ENCODE measurements around the gene TAMM41.
"Not testable (repeated sequence)": the region's sequence is repeated elsewhere in the genome, so short reads cannot be mapped to it uniquely, and the experiment has no call there.

The TAMM41 gene, protein sequence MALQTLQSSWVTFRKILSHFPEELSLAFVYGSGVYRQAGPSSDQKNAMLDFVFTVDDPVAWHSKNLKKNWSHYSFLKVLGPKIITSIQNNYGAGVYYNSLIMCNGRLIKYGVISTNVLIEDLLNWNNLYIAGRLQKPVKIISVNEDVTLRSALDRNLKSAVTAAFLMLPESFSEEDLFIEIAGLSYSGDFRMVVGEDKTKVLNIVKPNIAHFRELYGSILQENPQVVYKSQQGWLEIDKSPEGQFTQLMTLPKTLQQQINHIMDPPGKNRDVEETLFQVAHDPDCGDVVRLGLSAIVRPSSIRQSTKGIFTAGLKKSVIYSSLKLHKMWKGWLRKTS

DNA sequence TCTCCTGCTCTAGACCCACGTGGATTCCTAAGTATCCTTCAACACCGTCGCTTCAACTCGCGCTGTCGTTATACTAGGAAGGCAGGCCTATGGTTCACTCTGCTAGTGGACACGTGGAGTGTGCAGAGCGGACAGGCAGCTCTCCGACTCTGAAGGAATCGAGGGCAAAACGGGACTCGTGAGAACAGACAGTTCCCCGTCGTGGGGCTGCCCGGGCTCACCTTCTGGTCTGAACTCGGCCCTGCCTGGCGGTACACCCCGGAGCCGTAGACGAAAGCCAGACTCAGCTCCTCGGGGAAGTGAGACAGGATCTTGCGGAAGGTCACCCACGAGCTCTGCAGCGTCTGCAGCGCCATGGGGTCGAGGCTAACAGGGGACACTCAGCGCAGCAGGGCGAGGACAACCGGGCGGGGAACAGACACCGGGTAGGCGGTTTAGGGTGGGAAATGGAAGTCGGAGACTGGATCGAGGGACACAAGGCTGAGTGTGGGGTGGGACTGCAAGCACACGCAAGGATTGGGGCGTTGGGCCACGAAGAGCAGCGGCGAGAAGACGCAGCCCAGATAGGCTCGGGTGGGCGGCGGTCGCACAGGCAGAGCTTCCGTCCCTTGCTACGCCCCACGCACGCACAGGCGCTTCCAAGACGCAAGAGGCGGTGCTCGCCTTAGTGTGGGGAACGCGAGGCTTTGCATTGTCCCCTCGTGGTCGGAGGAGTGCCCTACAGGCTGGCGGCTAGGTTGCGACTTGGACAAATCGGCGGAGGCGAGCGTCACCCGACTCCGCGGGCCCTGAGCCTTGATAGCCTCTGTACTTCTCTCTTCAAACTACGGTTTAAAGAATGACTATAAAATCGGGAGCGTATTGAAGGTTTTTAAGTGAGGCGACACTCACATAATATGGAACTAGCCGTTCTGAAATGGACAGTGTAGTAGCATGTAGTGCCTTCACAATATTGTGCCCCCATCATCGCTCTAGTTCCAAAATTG is at the start of gene TAMM41:
Gene TAMM41 (minus strand): TSS at position 605 of the 986 bp plus-strand sequence. CDS start 249 bp downstream, at position 356.
- peak; percentile 55 to 56 for DNase-seq

DNA sequence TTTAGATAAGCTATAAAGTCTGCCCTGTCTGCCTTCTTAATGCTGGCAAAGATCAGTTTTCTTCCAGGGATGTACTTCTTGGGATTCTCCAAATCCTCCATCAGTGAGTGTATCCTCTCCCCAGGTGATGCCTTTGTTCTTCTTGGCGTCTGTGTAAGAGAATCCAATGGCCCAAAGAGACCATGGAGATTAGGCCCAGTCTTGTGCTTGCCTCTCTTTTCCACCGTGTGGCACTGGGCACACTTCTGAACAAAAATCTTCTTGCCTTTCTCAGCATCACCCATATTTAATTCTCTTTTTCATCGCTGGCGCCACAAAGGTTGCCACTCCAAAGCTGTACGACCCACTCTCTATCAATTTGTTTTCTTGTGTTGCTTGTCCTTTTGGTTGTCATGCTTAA is 32.2 kb upstream of the TAMM41 start:
- no peak for DNase-seq

DNA sequence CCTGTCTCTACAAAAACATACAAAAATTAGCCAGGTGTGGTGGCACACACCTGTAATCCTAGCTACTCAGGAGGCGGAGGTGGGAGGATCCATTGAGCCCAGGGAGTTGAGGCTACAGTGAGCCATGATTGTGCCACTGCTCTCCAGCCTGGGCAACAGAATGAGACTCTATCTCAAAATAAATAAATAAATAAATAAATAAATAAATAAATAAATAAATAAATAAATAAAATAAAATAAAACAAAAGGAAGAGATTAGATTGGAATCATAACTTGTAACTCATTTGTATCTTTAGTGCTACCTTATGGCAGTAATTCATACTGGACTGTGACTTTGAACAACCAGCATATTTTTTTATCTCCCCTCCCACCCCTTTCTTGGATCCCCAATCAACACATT is 28.0 kb upstream of the TAMM41 start:
- DNase-seq = not testable (repeated sequence)

DNA sequence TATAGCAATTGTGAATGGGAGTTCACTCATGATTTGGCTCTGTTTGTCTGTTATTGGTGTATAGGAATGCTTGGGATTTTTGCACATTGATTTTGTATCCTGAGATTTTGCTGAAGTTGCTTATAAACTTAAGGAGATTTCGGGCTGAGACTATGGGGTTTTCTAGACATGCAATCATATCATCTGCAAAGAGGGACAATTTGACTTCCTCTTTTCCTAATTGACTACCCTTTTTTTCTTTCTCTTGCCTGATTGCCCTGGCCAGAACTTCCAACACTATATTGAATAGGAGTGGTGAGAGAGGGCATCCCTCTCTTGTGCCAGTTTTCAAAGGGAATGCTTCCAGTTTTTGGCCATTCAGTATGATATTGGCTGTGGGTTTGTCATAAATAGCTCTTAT is 17.1 kb upstream of the TAMM41 start:
- DNase-seq = not testable (repeated sequence)

DNA sequence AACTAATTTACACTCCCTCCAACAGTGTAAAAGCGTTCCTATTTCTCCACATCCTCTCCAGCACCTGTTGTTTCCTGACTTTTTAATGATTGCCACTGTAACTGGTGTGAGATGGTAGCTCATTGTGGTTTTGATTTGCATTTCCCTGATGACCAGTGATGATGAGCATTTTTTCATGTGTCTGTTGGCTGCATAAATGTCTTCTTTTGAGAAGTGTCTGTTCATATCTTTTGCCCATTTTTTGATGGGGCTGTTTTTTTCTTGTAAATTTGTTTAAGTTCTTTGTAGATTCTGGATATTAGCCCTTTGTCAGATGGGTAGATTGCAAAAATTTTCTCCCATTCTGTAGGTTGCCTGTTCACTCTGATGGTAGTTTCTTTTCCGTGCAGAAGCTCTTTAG is 15.9 kb upstream of the TAMM41 start:
- not testable (repeated sequence) for DNase-seq

DNA sequence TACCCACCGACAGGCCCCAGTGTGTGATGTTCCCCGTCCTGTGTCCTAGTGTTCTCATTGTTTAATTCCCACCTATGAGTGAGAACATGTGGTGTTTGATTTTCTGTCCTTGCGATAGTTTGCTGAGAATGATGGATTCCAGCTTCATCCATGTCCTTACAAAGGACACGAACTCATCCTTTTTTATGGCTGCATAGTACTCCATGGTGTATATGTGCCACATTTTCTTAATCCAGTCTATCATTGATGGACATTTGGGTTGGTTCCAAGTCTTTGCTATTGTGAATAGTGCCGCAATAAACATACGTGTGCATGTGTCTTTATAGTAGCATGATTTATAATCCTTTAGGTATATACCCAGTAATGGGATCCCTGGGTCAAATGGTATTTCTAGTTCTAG is 15.5 kb upstream of the TAMM41 start:
- DNase-seq = not testable (repeated sequence)

DNA sequence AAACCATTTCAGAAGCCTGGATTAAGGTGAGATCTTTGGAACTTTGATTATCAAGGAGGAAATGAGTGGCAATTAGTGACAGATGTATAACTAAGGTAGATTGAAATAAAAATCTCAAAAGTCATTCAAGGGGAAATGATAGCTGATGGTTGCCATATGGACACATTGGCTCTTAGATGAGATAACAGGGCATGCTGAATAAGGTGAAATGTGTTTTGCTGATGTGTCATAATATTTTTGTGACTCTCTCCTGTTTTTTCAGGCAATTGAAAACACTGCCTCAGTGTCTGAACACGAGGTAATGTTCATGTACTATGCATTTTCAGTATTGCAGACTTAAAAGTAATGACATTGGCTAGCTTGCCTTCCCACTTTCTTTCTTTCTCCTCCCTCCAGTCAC is 13.5 kb upstream of the TAMM41 start:
- DNase-seq = not testable (repeated sequence)

DNA sequence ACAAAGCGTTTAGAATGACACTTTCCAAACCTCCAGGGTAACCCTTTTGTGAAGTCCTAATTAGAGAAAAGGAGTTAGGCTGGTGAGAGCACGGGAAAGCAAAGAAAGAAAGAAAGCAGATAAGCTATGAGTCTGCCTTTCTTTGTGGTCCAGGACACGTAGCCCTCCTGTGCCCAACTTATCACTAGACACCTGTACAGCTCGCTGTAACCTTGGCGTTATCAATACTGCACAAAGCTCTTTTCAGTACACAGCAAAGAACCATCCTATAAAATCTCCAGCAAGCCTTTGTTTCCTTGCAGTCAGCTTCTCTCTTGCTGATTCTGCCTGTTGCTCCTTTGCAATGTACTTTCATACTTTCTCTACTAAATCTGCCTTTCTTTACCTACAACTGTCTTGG is 6.8 kb upstream of the TAMM41 start:
- DNase-seq = no peak

DNA sequence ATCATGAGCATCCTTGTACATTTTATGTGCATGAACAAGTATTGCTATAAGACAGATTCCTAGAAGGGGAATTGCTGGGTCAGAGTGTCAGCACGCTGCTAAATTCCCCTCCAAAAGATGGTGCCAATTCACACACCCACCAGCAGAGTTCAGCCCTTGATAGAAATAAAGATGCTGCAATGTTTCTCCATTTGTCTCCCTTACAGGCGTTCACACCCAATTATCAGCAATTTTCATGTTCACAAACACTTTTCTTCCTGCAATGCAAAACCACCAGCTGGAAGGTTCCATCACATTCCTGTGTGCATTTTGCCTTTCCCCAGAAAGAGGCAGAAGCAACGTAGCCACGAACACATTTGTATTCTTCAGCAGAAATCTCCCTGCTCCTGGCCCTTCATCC is 3.3 kb upstream of the TAMM41 start:
- DNase-seq = no peak

DNA sequence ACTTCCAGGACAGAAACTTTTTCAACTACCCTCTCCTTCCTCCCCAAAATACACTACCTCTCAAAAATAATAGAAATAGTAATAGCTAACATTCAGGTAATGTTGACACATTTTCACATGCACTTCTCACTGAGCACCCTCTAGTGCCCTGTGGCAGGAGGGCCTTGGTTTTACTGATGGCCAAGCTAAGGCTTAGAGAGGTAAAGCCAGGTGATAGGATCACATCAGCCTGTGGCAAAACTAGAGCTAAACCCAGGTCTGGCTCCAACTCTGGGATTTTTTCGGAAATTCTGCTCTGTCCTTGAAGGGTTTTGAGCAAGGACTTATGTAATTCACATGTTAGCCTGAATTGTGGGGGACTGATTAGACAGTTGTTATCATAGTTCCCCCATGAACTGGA is 922 bp upstream of the TAMM41 start:
- no peak for DNase-seq

DNA sequence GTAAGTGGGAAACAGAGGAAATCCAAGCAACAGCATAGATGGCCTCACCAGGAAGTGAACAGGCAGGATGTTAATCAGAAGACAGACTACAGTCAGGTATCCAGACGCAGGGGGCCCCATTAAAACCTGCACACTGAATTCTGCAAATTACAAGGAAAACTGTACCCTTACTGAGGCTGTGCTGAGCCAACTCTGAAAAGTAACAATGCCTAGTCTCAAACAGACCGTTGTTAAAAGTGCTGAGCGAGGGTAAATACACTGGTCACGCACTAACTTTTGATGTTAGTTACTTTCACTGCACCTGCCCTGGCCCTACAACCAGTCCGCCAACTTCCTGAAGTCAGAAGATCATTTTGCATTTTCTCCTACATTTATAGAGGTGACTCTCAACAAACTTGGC is 1.0 kb downstream of the TAMM41 start:
- no peak for DNase-seq

DNA sequence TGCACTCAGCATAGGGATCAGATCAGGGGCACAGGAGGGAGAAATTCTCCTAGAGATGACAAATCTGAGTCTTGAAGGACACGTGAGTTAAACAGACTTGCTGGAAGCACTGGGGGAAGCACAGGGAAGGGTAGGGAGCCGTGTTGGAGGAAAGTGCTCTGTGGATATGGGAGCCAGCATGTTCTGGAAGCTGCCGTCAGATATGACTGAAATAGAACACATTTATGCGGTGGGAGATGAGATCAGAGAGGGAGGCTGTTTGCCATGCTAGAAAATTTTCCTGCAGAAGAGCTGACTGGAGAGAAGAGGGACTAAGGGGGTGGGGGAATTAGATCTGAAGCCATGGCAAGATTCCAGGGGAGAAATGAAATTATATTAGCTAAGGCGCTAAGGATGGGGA is 1.8 kb downstream of the TAMM41 start:
- no peak for DNase-seq

DNA sequence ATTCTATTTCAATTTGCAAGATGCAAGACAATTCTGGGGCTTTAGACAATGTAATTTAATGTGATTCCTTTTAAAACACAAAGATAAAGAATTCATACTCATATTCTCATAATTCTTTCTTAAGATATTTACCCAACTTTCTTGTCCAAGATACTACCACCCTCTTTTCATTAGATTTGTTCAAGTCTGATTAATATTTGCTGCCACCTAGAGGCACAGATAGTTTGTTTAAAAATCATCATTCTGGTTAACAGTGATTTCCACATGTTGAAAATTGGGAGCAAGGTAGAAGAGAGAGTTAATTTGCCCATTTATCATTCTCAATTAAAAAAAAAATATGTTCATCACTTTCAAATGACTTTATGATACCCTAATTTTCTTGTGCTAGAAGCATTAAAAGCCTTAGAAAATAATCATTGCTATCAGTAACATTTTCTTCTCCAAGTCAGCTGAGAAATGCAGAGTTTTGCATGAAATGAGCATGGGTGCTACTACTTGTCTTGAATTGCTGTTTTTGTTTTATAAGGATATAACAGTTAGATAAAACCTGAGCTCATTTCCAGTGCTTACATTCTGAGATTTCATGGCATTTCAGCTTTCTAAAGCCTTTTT is 11.6 kb downstream of the TAMM41 start:
- DNase-seq = no peak

DNA sequence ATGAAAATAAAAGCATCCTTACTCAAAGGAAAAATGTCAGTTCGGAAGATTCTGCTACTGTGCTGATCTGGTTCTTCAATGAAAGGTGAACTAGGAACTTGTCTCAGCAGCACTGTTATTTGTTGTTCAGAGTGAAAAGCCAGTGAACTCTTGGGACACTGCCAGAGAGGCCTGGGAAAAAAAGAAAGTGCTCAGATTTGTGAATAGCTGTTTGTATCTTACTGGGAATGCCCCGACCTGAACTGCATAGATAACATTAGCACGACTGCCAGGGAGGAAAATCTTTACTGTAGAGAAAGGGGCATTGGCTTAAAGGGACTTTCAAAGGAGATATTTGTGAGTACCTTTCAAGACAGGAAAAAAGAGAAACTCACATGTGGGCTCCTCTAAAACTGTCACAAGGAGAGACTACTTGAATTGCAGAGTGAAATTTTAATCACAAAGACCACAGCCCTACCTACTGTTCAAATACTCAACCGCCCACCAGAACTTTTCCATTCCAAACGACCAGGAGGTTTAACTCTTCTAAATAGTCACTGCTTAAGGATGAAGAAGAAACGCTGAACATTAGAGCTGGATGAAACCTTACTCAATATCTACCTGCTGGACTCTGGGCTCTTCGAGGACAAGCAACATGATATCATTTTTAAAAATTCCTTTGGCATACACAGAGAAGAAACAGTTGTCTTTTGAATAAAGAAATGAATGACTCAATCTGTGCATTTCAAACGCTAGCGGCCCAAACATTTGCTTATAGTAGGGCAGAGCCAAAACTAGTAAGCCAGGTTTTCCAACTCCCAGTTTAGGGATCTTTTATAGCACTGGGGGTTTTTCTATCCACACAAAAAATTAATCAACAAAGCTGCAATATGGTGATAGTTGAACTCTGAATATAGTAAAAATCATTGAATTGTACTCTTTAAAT is 13.4 kb downstream of the TAMM41 start:
- DNase-seq = no peak

DNA sequence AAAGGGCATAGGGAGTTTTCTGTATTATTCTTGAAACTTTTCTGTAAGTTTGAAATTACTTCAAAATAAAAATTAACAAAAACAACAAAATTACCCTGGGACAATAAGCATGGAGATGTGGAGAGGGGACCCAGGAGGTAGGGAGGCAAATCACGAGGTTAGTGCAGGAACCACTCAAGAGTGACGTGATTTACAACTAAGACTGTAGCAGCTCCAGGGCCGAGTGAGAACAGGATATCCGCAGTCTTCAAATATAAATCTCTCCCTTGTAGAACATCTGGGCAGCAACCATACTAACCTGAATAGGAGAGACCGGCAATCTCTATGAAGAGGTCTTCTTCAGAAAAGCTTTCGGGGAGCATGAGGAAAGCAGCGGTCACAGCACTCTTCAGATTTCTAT is 17.3 kb downstream of the TAMM41 start:
- DNase-seq = no peak

DNA sequence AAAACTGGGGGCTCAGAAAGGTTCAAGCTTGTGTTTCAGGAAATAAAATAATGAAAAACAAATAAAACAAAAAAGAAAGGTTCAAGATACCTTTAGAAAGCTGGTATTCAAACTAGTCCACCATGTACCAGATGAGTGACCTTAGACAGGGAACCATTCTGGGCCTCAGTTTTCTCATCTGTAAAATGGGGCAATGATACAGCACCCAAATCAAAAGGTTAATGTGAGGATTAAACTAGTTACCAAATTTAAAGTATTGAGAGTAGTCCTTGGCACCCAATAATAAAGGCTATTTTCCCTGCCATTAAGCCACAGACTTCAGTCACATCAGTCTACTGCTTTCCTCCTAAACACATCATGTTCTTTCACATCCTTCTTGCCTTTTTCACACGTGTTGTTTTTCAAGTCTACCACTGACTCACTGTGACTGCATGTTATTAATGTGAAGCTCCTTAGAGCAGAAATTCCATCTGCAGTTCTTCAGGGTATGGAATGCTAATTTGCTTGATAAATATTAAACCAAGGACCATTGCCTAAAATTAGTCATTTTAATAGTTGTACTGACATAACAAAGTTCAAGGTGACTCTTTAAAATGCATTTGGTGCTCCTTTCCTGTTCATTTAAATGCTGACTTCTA is 19.9 kb downstream of the TAMM41 start:
- no peak for DNase-seq

DNA sequence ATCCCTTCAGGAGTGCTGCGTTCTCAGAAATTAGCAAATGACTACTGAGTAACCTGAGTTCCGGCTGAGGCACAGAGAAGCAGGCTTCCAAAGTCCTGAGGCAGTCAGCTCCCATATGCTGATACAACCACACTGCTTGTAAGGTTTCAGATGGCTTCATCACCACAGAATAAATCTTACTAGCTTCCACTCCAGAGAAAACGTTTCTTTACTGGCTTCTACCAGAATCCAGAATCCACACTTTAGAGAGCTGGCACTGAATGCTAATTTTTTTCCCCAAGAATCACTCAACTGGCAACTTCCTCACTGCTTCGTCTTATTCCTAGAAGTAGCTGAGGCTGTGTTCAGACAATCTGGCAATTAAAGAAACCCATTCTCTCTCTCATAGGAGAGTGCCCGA is 21.4 kb downstream of the TAMM41 start:
- no peak for DNase-seq

DNA sequence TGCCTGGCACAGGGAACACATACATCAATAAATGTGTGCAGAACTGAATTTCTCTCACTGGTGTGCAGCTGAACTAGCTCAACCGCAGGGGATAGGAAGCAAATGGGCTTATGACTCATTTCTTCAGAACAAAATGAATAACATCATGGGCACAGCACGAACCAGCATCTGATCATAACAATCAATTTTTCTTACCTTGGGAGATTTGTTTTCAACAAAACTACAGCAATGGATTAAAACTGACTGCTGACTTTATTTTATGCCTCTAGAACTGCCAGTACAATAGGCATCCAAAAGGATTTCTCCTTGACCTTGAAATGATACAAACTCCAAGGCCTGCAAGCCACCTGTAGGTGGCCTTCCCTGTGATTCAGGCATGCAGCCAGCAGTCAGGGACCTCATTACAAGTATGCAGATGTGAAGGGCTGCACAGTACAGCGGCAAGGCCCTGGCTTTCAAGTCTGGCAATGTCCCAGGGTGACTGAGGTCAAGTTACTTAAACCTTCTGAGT is 26.1 kb downstream of the TAMM41 start:
- DNase-seq = no peak

DNA sequence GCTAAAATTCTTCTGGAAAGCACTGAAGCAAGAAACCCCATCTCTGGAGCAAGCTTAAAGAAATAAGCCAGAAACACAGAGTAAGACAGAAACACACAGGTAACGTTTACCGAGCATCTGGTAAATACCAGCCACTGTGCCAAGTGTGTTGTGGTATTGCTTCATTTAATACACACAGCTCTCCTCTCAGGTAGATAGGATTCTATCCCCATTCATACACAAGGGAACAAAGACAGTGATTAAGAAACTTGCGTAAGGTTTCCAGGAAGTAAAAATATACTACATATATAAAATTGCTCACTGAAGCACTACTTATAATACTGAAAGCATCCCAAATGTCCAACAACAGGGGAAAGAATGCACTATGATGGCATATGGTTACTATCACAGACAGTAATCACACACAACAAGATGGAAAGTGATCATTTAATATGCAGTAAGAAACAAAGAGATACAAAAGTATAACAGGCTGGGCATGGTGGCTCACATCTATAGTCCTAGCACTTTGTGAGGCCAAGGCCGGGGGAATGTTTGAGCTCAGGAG is 27.5 kb downstream of the TAMM41 start:
- DNase-seq = no peak

DNA sequence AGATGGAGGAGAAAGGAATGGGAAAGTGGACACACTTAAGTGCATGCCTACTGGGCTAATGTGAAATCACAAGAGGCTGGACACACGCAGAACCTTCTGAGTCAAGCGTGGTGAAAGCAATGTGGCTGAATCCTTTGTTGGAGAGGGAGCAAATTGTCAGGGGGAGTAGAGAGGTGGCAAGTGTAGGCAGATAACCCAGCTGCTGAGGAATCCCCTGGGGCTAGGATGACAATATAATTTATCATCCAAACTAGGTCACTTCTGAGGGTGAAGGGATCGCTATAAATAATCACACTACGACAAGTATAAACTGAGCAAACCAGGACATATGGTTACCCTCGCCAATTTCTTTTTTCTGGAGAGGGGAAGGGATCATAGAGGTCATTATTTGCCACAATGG is 28.7 kb downstream of the TAMM41 start:
- DNase-seq = no peak

DNA sequence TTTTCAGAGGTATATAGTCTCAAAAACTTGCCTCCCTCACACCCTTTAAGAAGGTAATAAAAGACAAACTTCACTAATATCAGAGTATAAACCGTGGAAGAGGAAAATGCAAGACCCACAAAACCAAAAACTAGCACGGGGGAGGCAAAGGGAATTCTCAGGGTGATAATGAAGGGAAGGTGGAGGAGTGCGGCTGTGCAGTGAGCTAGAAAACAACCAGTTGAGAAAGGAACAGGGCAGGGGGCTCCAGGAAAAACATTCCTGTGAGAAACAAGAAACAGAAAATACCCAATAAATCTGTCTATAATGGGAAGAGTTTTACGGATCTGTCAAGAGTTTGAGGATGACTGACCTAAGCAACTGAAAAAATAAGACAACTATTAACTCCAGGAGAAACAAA is 31.6 kb downstream of the TAMM41 start:
- DNase-seq = no peak
